ENCODE results near the gene PRPS1.
A peak's percentile ranks its signal among the peaks of the same experiment; 100 is the strongest.
"Not testable (repeated sequence)": the region's sequence is repeated elsewhere in the genome, so short reads cannot be mapped to it uniquely, and the experiment has no call there.

Gene PRPS1

DNA sequence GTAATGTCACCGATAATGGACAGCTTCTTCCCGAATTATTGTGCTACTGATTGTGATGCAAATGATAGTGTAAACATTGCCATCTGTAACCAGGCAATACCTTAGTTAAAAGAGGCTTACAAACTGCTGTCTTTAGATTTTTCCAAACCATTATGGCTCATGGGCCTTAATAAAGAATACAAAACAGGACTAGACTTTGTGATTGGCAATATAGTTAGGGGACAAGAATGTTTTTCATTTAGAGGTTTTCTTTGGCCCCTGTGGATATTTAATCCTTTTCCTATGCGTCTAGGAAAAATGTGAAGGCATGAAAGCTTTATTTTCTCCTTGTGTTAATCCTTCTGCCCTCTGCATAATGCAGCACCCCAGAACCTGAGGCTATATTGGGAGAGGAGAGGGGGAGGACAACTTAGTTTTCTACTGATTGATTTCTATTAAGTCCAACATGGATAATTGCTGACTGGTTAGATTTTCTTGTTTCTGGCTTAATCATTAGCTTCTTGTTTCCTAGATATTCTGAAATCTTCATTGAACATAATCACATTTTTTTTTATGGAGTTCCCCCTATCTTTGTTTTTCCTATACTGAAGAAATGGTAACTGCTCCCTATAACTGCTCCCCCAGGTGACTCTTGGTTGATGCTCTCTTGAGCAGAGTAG is 1.9 kb downstream of the PRPS1 start:
- DNase-seq (ENCODE audit: low read depth): no peak

DNA sequence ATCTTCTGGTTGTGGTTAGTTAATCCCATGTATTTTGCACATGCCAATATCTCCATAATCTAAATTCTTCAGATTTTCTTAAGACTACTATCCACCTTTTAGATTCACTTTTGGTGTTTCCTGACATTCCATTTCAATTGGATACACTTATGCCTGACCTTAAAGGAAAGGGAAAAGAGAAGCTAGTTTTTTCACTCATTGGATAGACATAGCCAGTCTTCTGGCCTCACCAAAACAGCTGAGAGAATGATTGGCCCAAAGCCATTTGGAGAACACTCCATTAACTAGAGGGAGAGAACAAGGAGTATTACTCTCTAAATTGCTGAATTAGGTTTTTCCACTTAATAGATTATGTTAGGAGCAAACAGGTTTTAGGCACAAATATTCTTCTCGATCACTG is 4.0 kb downstream of the PRPS1 start:
- no peak for DNase-seq (ENCODE audit: low read depth)

DNA sequence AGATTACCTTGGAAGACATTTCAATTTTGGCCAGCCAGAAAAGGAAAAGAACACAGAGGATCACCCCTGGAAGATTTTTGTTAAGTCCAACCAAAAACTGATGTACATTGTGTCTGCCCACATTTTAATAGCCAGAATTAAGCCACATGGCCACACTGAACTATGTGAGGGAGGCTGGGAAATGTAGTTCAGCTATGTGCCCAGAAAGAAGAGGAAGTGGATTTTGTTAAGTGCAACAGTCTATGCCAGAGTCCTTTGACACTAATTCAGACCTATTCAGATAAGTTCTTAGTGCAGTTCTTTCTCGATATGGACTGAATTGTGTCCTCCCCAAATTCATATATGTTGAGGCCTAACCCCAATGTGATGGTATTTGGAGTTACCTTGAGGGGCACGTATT is 18.4 kb downstream of the PRPS1 start:
- DNase-seq (ENCODE audit: low read depth): no peak

DNA sequence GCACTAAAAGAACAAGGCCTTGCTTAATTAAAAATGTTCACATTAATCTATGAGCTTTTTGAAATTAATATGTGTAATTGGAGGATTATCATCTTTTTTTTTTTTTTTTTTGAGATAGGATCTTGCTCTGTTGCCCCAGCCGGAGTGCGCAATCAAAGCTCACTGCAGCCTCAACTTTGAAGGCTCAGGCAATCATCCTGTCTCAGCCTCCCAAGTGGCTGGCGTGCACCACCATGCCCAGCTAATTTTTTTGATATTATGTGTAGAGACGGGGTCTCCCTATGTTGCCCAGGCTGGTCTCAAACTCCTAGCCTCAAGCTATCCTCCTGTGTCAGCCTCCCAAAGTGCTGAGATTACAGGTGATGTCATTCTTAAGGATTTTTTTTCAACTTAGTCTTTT is 20.0 kb downstream of the PRPS1 start:
- no peak for DNase-seq (ENCODE audit: low read depth)

DNA sequence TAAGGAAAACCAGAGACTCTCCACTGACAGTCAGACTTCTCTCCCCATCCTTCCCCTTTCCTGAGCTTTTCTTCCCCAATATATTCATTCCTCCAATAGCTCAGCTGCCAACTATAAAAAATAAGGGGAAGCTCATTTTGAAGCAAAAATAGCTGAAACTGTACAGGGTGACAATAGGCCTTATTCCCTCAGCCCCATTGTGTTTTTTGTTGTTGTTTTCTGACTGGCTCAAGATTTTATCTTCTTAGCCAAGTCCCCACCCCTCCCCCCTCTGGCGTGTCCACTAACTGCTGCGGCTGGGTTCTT is 26.2 kb downstream of the PRPS1 start:
- no peak for DNase-seq (ENCODE audit: low read depth)

DNA sequence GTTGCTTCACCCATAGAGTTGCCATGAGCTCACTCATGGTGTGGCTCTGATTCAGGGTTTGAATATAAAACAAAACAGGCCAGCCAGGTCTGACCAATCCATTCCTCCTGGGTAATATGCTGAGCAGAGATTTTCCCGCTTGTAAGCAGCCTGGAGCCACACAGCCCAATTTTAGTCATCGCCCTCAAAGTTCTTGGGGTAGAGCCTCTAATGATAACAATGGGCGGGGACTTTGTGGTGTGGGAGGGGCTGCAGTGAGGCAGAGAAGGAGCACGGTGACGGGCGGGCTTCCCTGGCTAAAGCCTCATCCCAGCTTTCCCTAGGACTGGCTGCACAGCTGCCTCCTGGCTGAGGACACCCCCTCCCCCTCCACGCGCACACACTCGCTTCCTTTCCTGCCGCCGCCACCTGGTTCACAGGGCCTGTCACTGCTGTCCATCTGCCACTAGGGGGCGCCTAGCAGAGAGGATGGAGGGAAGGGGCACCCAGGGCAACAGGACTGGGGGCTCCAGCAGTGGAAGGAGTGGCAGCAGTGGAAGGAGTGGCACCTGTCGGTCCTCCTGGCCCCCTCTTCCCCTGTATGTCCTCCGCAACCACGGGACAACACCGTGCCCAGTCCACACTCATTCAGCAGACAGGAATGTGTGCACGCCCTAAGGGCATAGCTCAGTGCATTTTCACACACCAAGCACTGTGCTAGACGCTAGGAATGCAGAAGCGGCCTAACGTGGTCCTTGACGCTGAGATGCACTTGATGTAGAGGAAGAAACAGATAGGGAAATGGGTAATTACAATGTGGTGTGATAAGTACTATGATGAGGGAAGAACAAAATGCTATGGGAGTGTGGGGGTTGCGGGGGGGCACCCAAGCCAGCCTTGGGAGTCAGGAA is 26.8 kb downstream of the PRPS1 start:
- peak; percentile 50 for DNase-seq (ENCODE audit: low read depth)

DNA sequence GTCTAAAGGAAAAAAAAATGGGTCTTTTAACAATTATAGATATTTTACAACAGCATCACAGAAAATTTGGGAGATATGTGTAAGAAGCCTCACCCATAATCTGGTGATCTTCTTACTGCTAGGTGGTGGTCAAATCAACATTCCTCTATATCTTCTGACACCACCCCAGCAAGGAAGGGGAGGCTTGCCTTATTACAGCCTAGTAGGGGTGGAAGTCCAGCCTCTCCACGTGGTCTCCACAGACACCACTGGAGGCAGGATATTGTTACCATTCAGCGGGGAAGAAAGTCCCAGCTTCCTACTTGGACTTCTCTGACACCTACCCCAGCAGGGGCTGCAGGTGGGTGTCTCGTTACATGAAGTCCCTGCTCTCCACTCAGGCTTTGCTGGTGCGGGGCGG is 28.7 kb downstream of the PRPS1 start:
- DNase-seq (ENCODE audit: low read depth): no peak

DNA sequence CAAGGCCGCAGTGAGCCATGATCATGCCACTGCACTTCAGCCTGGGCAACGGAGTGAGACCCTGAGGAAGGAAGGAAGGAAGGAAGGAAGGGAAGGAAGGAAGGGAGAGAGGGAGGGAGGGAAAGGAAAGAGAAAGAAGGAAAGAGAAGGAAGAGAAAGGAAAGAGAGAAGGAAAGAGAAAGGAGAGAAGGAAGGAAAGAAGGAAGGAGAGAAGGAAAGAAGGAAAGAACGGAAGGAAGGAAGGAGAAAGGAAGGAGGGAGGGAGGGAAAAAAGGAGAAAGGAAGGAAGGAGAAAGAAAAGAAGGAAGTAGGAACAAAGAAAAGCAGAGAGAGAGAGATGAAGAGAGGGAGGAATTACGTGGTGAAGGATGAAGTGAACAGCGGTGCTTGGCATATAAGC is 30.4 kb downstream of the PRPS1 start:
- DNase-seq (ENCODE audit: low read depth): no peak

DNA sequence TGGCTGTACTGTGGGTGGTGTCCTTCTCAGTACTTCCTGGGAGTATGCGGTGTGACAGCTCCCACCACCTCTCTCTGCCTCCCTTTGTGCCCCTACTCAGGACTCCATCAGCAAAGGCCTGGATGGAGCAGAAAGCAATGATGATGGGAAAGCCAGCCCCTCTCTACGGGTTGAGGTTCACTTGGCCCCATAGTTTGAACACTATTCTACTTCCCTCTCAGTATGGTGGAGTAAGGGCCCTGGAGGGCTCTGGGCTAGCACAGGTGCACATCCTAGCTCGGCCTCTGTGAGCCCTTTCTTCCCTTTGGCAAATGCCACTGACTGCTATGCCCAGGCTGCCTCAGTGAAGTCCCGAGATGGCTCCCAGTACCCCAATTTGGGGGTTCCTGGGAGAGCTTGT is 31.0 kb downstream of the PRPS1 start:
- DNase-seq (ENCODE audit: low read depth): no peak

DNA sequence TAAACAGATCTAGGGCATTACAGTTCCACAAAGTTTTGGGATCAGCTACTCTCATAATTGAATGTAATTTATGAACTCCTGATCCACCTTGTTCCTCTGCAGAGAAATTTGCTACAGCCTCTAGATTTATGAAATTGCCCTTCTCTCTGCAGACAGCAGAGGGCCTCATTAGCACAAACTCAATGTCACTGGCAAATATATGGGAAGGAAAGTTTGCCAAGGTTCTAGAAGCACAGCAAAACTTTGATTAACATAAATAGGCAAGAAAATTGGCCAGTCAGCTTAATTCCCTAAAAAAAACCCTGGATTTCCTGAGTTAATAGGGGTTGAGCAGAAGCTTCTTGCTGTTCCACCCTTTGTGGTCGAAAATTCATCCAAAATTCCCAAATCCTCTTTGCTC is 31.5 kb downstream of the PRPS1 start:
- DNase-seq (ENCODE audit: low read depth): no peak

DNA sequence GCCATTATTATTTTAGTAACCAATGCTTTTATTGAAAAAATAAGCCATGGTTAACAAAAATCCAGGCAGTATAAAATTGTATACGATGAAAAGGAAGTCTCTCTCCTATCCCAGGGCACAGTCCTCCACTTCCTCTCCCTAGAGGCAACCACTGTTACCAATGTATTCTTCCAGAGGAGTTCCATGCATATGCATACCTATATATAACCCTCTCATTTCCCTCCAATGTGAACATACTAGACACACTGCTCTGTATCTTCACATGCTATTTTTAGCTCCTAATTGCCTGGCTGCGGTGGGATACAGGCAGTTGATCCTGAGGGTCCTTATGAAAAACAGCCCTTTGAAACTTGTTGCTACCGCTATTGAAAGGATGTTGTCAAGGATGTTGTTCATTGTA is 33.8 kb downstream of the PRPS1 start:
- no peak for DNase-seq (ENCODE audit: low read depth)

DNA sequence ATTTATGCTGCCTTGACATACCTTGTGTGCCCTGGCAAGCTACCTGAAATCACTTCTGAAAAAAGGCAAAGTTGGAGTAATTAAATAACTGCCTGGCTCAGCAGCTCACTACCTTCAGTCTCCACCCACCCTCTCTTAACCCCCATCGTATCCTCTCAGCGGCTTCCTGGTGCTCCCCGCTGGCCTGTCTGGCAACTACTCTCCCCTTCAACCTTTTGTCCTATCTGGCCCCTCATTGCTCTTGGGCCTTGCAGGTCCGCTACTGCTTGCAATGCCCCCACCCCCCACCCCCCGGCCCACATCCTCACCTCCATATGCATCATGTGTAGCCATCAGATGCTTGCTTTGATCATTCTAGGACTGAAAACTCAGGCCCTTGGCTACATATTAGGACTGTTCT is 34.5 kb downstream of the PRPS1 start:
- DNase-seq (ENCODE audit: low read depth): no peak

DNA sequence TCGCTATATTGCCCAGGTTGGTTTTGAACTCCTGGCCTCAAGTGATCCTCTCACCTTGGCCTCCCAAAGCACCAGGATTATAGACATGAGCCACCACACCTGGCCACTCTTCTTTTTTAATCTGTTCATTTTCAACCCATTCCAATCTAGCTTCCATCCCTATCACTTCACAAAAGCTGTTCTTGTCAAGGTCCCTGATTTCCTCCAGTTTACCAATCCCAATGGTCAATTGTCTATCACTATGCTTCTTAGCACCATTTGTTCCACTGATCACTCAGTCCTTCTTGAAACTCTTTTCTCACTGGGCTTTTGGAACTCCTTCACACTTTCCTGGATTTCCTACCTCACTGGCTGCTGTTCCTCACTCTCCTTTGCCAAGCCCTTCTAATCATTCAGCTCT is 38.6 kb downstream of the PRPS1 start:
- DNase-seq (ENCODE audit: low read depth): no peak

DNA sequence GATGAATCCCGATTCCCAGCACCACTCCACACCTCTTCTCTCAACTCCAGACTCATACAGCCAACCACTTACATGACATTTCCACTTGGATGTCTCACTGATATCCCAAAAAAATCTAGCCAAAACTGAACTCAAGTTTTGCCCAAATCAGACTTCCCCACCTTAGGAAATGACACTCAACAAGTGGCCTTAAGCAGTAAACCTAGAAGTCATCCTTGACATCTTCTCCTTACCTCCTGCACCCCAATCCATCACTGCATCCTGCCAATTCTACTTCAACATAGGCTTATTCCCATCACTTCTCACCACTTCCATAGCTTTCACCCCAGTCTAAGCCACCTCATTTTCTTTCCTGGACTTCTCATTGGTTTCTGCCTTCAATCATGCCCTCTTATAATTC is 39.1 kb downstream of the PRPS1 start:
- DNase-seq (ENCODE audit: low read depth): no peak

DNA sequence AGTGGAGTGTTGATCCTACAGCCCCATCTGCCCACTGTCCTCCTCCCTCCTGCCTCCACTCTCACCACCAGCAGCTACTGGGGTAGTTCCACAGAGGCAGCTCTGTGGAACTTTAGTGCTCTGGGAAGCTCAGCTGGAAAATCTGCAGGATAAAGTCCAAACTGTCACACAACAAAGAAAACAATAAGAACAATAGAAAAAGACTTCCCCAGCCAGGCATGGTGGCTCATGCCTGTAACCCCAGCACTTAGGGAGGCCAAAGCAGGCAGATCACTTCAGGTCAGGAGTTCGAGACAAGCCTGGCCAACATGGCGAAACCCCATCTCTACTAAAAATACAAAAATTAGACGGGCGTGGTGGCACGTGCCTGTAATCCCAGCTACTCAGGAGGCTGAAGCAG is 40.4 kb downstream of the PRPS1 start:
- DNase-seq (ENCODE audit: low read depth): not testable (repeated sequence)

DNA sequence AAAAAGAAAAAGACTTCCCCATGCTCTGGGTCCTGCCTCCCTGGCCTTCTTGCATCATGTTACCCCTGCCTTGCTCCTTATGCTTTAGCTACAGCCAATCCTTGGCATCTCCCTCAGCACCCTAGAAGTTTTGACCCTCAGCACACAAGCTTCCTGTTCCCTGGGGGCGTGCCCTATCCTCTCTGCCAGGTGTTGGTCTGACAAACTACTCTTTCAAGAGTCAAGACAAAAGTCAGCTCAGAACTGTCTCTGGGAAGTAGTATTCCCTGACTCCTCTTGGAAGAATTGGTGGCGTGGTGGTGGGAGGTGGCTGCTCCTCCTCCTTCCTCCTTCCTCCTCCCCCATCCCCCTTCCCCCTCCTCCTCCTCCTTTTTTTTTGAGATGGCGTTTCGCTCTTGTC is 41.0 kb downstream of the PRPS1 start:
- DNase-seq (ENCODE audit: low read depth): no peak

DNA sequence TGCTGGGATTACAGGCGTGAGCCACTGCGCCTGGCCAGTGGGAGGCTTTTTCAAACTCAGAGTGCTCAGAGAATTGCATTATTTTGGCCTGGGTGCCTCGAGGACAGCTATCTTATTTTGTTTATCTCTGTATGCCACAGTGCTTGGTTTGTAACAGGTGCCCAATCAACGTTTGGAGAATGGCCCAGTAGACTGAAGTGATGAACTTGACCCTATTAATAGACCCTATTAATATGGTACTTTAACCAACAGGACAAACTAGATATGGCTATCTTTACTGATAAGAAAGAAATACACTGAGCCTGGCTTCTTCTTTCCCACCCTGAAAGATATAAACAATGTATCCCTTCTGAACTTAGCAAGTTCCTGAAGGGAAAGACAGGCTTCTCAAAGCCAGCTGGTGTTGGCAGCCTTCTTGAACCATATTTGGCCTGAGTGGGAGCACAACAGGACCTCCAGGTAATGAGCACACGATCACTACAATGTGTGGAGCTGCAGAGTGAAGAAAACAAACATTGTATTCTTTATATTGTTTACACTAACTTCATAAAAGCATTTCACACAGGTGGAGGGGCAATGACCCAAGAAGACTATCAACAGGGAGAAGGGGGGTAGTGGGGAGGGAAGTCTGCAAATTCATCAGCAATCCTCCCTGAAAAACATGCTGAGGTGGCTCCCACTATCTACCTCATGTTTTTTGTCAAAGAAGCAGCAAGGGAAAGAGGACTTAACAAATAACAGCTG is 41.7 kb downstream of the PRPS1 start:
- DNase-seq (ENCODE audit: low read depth): no peak

DNA sequence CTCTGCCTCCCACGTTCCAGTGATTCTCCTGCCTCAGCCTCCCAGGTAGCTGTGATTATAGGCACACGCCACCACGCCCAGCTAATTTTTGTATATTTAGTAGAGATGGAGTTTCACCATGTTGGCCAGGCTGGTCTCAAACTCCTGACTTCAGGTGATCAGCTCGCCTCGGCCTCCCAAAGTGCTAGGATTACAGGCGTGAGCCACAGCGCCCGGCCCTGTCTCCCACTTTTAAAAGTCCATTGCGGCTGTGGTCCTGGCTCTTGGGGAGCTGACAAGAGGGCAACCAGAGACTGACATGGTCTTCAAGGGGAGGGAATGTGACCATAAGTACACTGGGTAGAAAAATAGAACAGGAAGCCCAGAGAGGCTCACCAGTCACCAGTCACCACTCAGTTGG is 42.9 kb downstream of the PRPS1 start:
- DNase-seq (ENCODE audit: low read depth): not testable (repeated sequence)

DNA sequence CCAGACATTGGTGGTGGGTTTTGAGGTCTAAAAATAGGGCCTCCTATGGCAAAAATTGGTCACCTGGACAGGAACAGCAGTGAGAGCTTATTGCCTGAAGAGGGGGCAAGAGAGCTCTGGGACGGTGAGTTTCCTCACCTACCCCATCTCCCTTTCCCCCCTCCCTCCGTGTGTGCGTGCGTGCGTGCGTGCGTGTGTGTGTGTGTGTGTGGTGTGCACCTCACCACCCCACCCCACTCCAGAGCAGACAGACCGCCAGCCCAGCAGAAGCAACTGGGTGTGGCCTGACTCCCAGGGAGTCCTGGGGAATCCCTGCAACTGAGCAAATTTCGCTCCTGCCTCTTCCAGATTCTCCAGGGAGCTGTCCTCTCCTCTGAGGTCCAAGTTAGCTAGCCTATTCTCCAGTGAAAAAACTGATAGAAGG is 44.7 kb downstream of the PRPS1 start:
- DNase-seq (ENCODE audit: low read depth): peak; percentile 59

DNA sequence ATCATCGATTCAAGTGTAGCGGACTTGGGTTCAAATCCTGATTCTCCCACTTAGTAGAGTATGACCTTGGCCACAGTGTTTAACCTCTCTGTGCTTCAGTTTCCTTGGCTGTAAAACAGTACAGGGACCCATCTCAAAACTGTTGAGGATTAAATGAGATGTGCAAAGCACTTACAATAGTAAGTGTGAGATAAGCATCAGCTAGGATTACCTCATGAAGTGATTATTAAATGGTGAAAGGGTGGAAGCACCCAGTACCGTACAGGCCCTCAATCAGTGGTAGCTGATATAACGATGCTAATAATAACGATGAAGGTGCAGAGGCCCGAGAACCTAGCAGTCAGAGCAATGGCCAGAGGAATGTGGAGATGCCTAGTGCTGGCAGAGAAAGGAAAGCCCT is 45.1 kb downstream of the PRPS1 start:
- no peak for DNase-seq (ENCODE audit: low read depth)

DNA sequence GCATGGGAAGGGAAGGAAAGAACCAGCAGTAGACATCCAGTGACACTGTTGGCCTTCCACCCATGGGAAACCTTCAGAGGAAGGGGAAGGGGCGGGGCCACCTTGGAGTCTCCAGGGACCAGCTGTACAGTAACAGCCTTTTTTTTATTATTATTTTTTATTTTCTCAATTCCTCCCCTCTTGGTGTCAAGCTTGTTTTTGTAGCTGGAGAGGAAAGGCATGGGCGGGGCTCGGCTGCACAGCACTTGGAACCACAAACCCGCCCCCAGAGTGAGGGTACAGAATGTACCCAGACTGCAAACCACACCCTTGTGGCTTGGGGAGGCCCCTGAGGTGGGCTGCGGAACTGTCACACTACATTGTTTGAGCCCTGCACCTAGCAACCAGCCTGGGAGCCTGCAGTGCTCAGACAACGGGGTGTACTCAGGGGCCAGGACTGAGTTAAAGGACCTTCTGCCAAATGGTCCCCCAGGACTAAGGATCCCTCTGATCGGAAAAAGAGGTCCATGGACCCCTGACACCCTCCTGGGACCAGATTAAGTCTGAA is 45.7 kb downstream of the PRPS1 start:
- peak; percentile 89 for DNase-seq (ENCODE audit: low read depth)

DNA sequence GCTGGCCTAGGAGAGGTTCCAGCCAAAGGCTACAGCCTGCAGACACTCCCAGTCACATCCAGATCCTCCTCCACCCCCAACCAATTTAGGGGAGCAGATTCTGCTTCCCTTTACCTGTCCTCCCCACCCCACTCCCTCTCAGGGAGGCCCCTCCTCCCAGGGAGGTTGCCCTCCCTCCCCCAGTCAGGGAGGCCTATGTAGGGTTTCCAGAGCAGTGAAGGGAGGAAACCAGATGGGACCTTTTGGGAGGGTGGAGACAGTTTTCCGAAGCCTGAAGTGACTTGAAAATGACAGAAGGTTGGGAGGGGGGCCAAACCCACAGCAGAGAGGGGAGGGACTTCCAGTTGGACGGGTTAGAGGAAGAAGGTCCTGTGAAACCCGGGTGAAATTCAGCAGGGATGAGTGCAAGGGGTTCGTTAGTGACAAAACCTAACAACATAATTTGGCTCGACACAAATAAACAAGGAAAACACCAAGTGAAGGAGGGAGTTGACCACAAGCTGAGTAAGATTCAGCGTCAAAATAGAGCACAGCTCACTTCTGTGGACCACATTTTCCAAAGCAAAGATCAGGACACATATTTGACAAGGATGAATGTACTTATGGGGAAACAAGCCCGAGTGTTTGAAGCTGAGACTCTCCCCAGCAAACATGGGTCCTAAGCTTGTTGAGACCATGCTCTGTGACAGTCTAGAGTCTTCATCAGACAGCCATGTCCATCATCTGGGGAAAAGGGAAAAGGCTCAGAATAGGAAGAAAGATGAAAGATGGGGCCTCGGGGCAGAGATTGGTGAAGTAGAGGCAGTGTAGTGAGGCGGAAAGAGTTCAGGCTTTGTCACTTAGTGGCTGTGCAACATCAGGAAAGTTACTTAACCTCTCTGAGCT is 46.4 kb downstream of the PRPS1 start:
- no peak for DNase-seq (ENCODE audit: low read depth)
